ENCODE data around the gene PNRC2. TPM values are rescaled to one million over a fixed set of nuclear protein-coding genes. Genes with fewer than 3 reads are reported as not detected.

The PNRC2 gene
- total RNA-seq = 56.1 and 74.7 TPM in 2 replicates

GRCh38 chr1:23959461-23960290 lies at the start of gene PNRC2:
TSS of gene PNRC2 (plus strand) at chr1:23959828. CDS start at chr1:23961458, 1,630 bp downstream.

GRCh38 chr1:23913212-23913880 lies 46.3 kb upstream of the PNRC2 start, which contains the start of gene CNR2:
TSS of gene CNR2 (minus strand) at chr1:23913362. CDS start at chr1:23875617, 37,745 bp downstream.

GRCh38 chr1:23979881-23980727 lies 20.5 kb downstream of the PNRC2 start, which contains the start of gene SRSF10:
TSS of gene SRSF10 (minus strand) at chr1:23980327. CDS start at chr1:23980255, 72 bp downstream.

Other genes with a start within 250 kb of the PNRC2 start
- gene ELOA, start 216.4 kb upstream of the PNRC2 start, total RNA-seq = 36.3 and 45.5 TPM in 2 replicates
- gene PITHD1, start 181.4 kb upstream of the PNRC2 start, total RNA-seq = 21.7 and 29.3 TPM in 2 replicates
- 63.7 and 66.6 TPM in 2 replicates for gene LYPLA2, start 168.7 kb upstream of the PNRC2 start, total RNA-seq
- 23.1 and 23.7 TPM in 2 replicates for gene GALE, start 159.1 kb upstream of the PNRC2 start, total RNA-seq
- 29.4 and 31.8 TPM in 2 replicates for gene HMGCL, start 134.4 kb upstream of the PNRC2 start, total RNA-seq
- gene FUCA1, start 91.5 kb upstream of the PNRC2 start, total RNA-seq = 10.5 and 11.8 TPM in 2 replicates
- not detected in 2 replicates for gene CNR2, start 46.5 kb upstream of the PNRC2 start, total RNA-seq
- 45.0 and 52.2 TPM in 2 replicates for gene SRSF10, start 20.5 kb downstream of the PNRC2 start, total RNA-seq
- gene MYOM3, start 152.3 kb downstream of the PNRC2 start, total RNA-seq = not detected in 2 replicates
- gene IL22RA1, start 183.3 kb downstream of the PNRC2 start, total RNA-seq = 0.16 TPM in 1 of 2 replicates, not detected in the other
- gene IFNLR1, start 227.5 kb downstream of the PNRC2 start, total RNA-seq = under 0.01 TPM in 1 of 2 replicates, not detected in the other

All from cardiac atrium fibroblast (primary cell).